Measurements from ENCODE around the gene C3orf49.

- TF ChIP-seq CTCF (IDR thresholded peaks at IDR 0.05; ENCODE audit: borderline replicate concordance, extremely low read depth, low read length, poor library complexity, severe bottlenecking) (no peak), EZH2 (IDR thresholded peaks at IDR 0.05; ENCODE audit: borderline replicate concordance, low read depth, low read length, severe bottlenecking) (no peak)
Observed at GRCh38 chr3:63774781-63775180, 44.3 kb upstream of the C3orf49 start.

Measured in DND-41 (cell line).